ENCODE measurements around the gene DUSP18. TPM values are rescaled to one million over a fixed set of nuclear protein-coding genes. Genes with fewer than 3 reads are reported as not detected.

DUSP18 gene
- total and polyA plus RNA-seq, 9 of the 15 experiments (the other 6 are each of a cell fraction or from before 2014, with no cell fraction given), result 1.00 to 3.7 (median 1.5) TPM

DNA sequence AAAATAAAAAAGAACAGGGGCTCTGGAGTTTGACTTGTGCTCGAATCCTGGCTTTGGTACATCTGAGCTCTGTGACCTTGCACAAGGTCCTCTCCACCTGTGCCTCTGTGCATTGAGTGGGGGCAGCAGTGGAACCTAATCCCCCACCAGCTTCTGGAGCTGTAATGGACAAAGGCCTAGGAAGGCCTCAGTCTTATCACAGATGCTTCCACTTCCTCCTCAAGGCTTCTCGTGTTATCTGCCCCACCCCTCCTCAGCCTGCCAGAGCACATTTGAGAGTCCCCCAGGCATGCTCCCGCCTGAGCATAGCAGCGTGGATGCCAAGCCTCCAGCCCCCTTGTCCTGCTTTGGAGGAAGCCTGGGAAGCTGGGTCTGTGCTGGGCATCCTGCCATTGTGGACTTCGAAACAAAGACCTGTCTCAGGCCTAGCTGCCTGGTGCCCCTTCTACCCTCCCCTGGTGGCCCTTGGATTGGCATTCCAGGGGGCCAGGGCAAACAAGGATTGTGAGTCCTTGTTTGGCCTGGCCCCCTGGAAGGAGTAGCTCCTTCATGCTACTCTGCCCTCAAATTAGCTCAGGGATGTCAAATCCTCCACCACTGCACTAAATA is 17.1 kb downstream of the DUSP18 start (continued):
- TF ChIP-seq ZNF592 (IDR thresholded peaks at IDR 0.05) (peak; percentile 38; the same call in 1 of the 2 replicates), NRF1 (conservative IDR thresholded peaks at IDR 0.05 in 1 of 2, IDR thresholded peaks at IDR 0.05 in 1 of 2) (peak; percentile 18 to 36; a peak in 1 of 4 replicates), BCL6 (CRISPR knock-in tag; IDR thresholded peaks at IDR 0.05) (no peak), SPI1 (IDR thresholded peaks at IDR 0.05; ENCODE audit: borderline replicate concordance, low read depth, low read length) (peak; percentile 79; the same call in 1 of the 2 replicates), CREM (IDR thresholded peaks at IDR 0.05; ENCODE audit: low read depth) (0 out of 2 replicates have a peak, but pooled peaks have one; percentile 14), RCOR1 (IDR thresholded peaks at IDR 0.05; ENCODE audit: borderline replicate concordance in 1 of 2, low read depth in 2 of 2, low read length in 2 of 2) (peak in 1 of 2 experiments; percentile 32; a peak in 1 of 4 replicates)
- TF ChIP-seq, protein P1, sequence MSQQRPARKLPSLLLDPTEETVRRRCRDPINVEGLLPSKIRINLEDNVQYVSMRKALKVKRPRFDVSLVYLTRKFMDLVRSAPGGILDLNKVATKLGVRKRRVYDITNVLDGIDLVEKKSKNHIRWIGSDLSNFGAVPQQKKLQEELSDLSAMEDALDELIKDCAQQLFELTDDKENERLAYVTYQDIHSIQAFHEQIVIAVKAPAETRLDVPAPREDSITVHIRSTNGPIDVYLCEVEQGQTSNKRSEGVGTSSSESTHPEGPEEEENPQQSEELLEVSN (IDR thresholded peaks at IDR 0.05; ENCODE audit: borderline replicate concordance in 1 of 2, extremely low read depth in 1 of 2, insufficient read depth in 1 of 2, insufficient read length in 1 of 2, low read depth in 1 of 2, low read length in 1 of 2, poor library complexity in 1 of 2, severe bottlenecking in 1 of 2), result peak in 1 of 2 experiments; percentile 30

All from K562 (cell line).